SK-N-SH treated with all-trans-retinoic acid at 6 μM for 48 hours (cell line): ENCODE measurements around the gene OSBPL3.
"Not testable (repeated sequence)": the region's sequence is repeated elsewhere in the genome, so short reads cannot be mapped to it uniquely, and the experiment has no call there.

Experiments
- ARNTL ChIP-seq: fragments of 450-650 bp; formaldehyde crosslinking; IDR thresholded peaks from 2 replicates; pipeline ENCODE4 v1.5.0; 2020; ENCODE audit warnings: low read depth, mild to moderate bottlenecking, moderate library complexity, borderline replicate concordance
- PATZ1 ChIP-seq: fragments of 250-450 bp; sonication (Bioruptor Pico); IDR thresholded peaks from 2 replicates; pipeline ENCODE4 v1.8.0; 2020; ENCODE audit warnings: mild to moderate bottlenecking, moderate library complexity, borderline replicate concordance
- RARB ChIP-seq: fragments of 250-450 bp; sonication (Bioruptor Pico); IDR thresholded peaks from 2 replicates; pipeline ENCODE4 v1.8.0; 2021; ENCODE audit warnings: mild to moderate bottlenecking, moderate library complexity
- TCF4 ChIP-seq: fragments of 250-450 bp; sonication (Bioruptor Pico); IDR thresholded peaks from 2 replicates; pipeline ENCODE4 v1.8.0; 2021; ENCODE audit warnings: mild to moderate bottlenecking, moderate library complexity, borderline replicate concordance
- ZC3H10 ChIP-seq: fragments of 250-450 bp; sonication (Bioruptor Pico); IDR thresholded peaks from 2 replicates; pipeline ENCODE4 v1.5.1; 2021; ENCODE audit warnings: mild to moderate bottlenecking, moderate library complexity

- TF ChIP-seq PATZ1 (CRISPR knock-in tag); ARNTL (CRISPR knock-in tag); ZC3H10; TCF4 (CRISPR knock-in tag); RARB (CRISPR knock-in tag): not testable (repeated sequence)
Observed at GRCh38 chr7:24794751-24795406, 185.1 kb downstream of the OSBPL3 start.
